Measurements from ENCODE around the gene RNF144B. TPM values are rescaled to one million over a fixed set of nuclear protein-coding genes. Genes with fewer than 3 reads are reported as not detected.
"Not testable (repeated sequence)": the region's sequence is repeated elsewhere in the genome, so short reads cannot be mapped to it uniquely, and the experiment has no call there.

The RNF144B gene
- 19.0 TPM for total RNA-seq

- DNase-seq (ENCODE audit: low spot score) (peak; percentile 80), ATAC-seq (peak; percentile 95)
- intact Hi-C loops (cut with DNase I): no loop called here
Observed at GRCh38 chr6:18387061-18387721, at the start of gene RNF144B. Gene RNF144B (plus strand): TSS chr6:18387350. CDS start chr6:18399535, 12,185 bp downstream.

GRCh38 chr6:18339599-18339998 is 47.6 kb upstream of the RNF144B start:
- ATAC-seq: no peak
- DNase-seq (ENCODE audit: low spot score): no peak
- intact Hi-C loops (cut with DNase I): no loop called here

- ATAC-seq: no peak
- intact Hi-C loops (cut with DNase I): no loop called here
- no peak for DNase-seq (ENCODE audit: low spot score)
Observed at GRCh38 chr6:18340781-18341551, 46.2 kb upstream of the RNF144B start.

- intact Hi-C loops (cut with DNase I): no loop called here
- ATAC-seq: no peak
- no peak for DNase-seq (ENCODE audit: low spot score)
Observed at GRCh38 chr6:18342223-18342622, 44.9 kb upstream of the RNF144B start.

- DNase-seq (ENCODE audit: low spot score): no peak
- no peak for ATAC-seq
- intact Hi-C loops (cut with DNase I): no loop called here
Observed at GRCh38 chr6:18343741-18344140, 43.4 kb upstream of the RNF144B start.

- DNase-seq (ENCODE audit: low spot score): no peak
- intact Hi-C loops (cut with DNase I): no loop called here
- no peak for ATAC-seq
Observed at GRCh38 chr6:18347021-18347577, 40.1 kb upstream of the RNF144B start.

- intact Hi-C loops (cut with DNase I): no loop called here
- ATAC-seq (no peak), DNase-seq (ENCODE audit: low spot score) (no peak)
Observed at GRCh38 chr6:18347866-18348265, 39.3 kb upstream of the RNF144B start.

- ATAC-seq (no peak), DNase-seq (ENCODE audit: low spot score) (no peak)
- intact Hi-C loops (cut with DNase I): no loop called here
Observed at GRCh38 chr6:18349386-18349785, 37.8 kb upstream of the RNF144B start.

- no peak for ATAC-seq
- intact Hi-C loops (cut with DNase I): no loop called here
- DNase-seq (ENCODE audit: low spot score): no peak
Observed at GRCh38 chr6:18350271-18350670, 36.9 kb upstream of the RNF144B start.

GRCh38 chr6:18350712-18351111 is 36.4 kb upstream of the RNF144B start:
- DNase-seq (ENCODE audit: low spot score): no peak
- ATAC-seq: no peak
- intact Hi-C loops (cut with DNase I): no loop called here

- intact Hi-C loops (cut with DNase I): no loop called here
- no peak for DNase-seq (ENCODE audit: low spot score)
Observed at GRCh38 chr6:18352001-18352400, 35.1 kb upstream of the RNF144B start.

GRCh38 chr6:18352842-18353241 is 34.3 kb upstream of the RNF144B start:
- ATAC-seq (no peak), DNase-seq (ENCODE audit: low spot score) (no peak)
- intact Hi-C loops (cut with DNase I): no loop called here

More at GRCh38 chr6:18352001-18352400, 35.1 kb upstream of the RNF144B start:
- no peak for ATAC-seq

GRCh38 chr6:18353251-18353650 is 33.9 kb upstream of the RNF144B start:
- ATAC-seq (no peak), DNase-seq (ENCODE audit: low spot score) (no peak)

GRCh38 chr6:18357546-18357945 is 29.6 kb upstream of the RNF144B start:
- intact Hi-C loops (cut with DNase I); DNase-seq (ENCODE audit: low spot score); ATAC-seq: not testable (repeated sequence)

More at GRCh38 chr6:18353251-18353650, 33.9 kb upstream of the RNF144B start:
- intact Hi-C loops (cut with DNase I): no loop called here

- no peak for DNase-seq (ENCODE audit: low spot score)
- ATAC-seq: peak; percentile 74
- intact Hi-C loops (cut with DNase I): no loop called here
Observed at GRCh38 chr6:18359237-18359885, 27.8 kb upstream of the RNF144B start.

GRCh38 chr6:18360188-18360587 is 27.0 kb upstream of the RNF144B start:
- DNase-seq (ENCODE audit: low spot score) (no peak), ATAC-seq (peak; percentile 39)
- intact Hi-C loops (cut with DNase I): no loop called here

- ATAC-seq (no peak), DNase-seq (ENCODE audit: low spot score) (no peak)
- intact Hi-C loops (cut with DNase I): no loop called here
Observed at GRCh38 chr6:18362058-18362561, 25.0 kb upstream of the RNF144B start.

- no peak for DNase-seq (ENCODE audit: low spot score)
- ATAC-seq: no peak
- intact Hi-C loops (cut with DNase I): no loop called here
Observed at GRCh38 chr6:18363746-18364145, 23.4 kb upstream of the RNF144B start.

- DNase-seq (ENCODE audit: low spot score); ATAC-seq; intact Hi-C loops (cut with DNase I): not testable (repeated sequence)
Observed at GRCh38 chr6:18364561-18364960, 22.6 kb upstream of the RNF144B start.
